Endothelial cell of umbilical vein (primary cell): Measurements from ENCODE around the gene REPIN1. TPM values are rescaled to one million over a fixed set of nuclear protein-coding genes. Genes with fewer than 3 reads are reported as not detected.

Experiments
- BruUV-seq: library from RNA; stranded (reverse); fragments of 400-500 nt; replicated peaks from 2 replicates; lab custom pipeline; 2021; lab: Mats Ljungman, UMichigan
- CTCF ChIA-PET: fragments of 300-600, 350-600 bp; sonication (Branson Sonifier 250); formaldehyde crosslinking; loops from one replicate; lab custom pipeline; 2021; ENCODE audit warnings: antibody characterized with exemption, inconsistent platforms; lab: Charles Lee
- POLR2A ChIA-PET: fragments of 300-600, 350-600 bp; sonication (Branson Sonifier 250); formaldehyde crosslinking; loops from one replicate; lab custom pipeline; 2021; ENCODE audit warnings: antibody characterized with exemption, inconsistent platforms; lab: Charles Lee
- DNase-seq: peaks from one replicate; pipeline ENCODE4 v3.0.0-alpha.2; 2011; ENCODE audit warnings: low read depth, low spot score
- FAIRE-seq: peaks from 2 replicates; lab custom pipeline; 2011; peaks lifted over from hg19 to GRCh38; lab: Jason Lieb, UNC
- H2AFZ ChIP-seq: 2 replicates; pipeline ENCODE4 v1.6.0; 2012; ENCODE audit warnings: low read depth, low read length, control low read depth, inconsistent platforms
- H3K27ac ChIP-seq: 2 replicates; pipeline ENCODE4 v1.5.1; 2011; ENCODE audit warnings: low read depth, mild to moderate bottlenecking, control low read depth, low read length, moderate library complexity; ENCODE audit not compliant: insufficient read depth
- H3K27me3 ChIP-seq, 2 experiments: 2 replicates each; pipeline versions ENCODE4 v1.6.0 to v1.6.1; 2011; ENCODE audit warnings: low read length in 2 of 2, mixed read lengths in 1 of 2; ENCODE audit not compliant: control insufficient read depth in 2 of 2, insufficient read depth in 2 of 2
- H3K36me3 ChIP-seq, 2 experiments: 2 replicates in 1 of 2; 3 replicates in 1 of 2; pipeline ENCODE4 v1.5.1; 2011; ENCODE audit warnings: low read length in 2 of 2, mild to moderate bottlenecking in 1 of 2, moderate library complexity in 1 of 2; ENCODE audit not compliant: control insufficient read depth in 2 of 2, insufficient read depth in 2 of 2; ENCODE audit errors: extremely low read depth in 1 of 2
- H3K4me1 ChIP-seq: 3 replicates; pipeline ENCODE4 v1.5.1; 2011; ENCODE audit warnings: mild to moderate bottlenecking, low read length; ENCODE audit not compliant: control insufficient read depth, insufficient read depth; ENCODE audit errors: extremely low read depth
- H3K4me2 ChIP-seq: 2 replicates; pipeline ENCODE4 v1.6.1; 2011; ENCODE audit warnings: low read length, control low read depth, mixed read lengths; ENCODE audit not compliant: insufficient read depth
- H3K4me3 ChIP-seq, 3 experiments: fragments of 200-600 bp in 1 of 3; sonication (generic), shearing (Covaris generic) in 1 of 3; replicated peaks in 1 of 3; 2 replicates each; pipeline ENCODE4 v1.5.1; 2011 to 2016; ENCODE audit warnings: control low read depth in 3 of 3, low read length in 3 of 3, mild to moderate bottlenecking in 2 of 3, inconsistent platforms in 1 of 3, low read depth in 1 of 3, moderate library complexity in 1 of 3; ENCODE audit not compliant: insufficient read depth in 1 of 3
- H3K79me2 ChIP-seq: 2 replicates; pipeline ENCODE4 v1.6.0; 2012; ENCODE audit warnings: low read length, inconsistent platforms; ENCODE audit not compliant: control insufficient read depth, insufficient read depth
- H3K9ac ChIP-seq: replicated peaks from 2 replicates; pipeline ENCODE3; 2011; ENCODE audit warnings: low read length, control low read depth; ENCODE audit not compliant: insufficient read depth; ENCODE audit errors: extremely low read depth
- H3K9me1 ChIP-seq: replicated peaks from 3 replicates; pipeline ENCODE4 v1.6.0; 2011; ENCODE audit warnings: mild to moderate bottlenecking, low read length; ENCODE audit not compliant: control insufficient read depth, insufficient read depth; ENCODE audit errors: extremely low read depth
- H3K9me3 ChIP-seq: replicated peaks from 2 replicates; pipeline ENCODE4 v1.5.1; 2012; ENCODE audit warnings: low read length, inconsistent platforms; ENCODE audit not compliant: control insufficient read depth, insufficient read depth
- H4K20me1 ChIP-seq: replicated peaks from 2 replicates; pipeline ENCODE3; 2011; ENCODE audit warnings: mild to moderate bottlenecking, low read length; ENCODE audit not compliant: control insufficient read depth, insufficient read depth; ENCODE audit errors: extremely low read depth
- CTCF ChIP-seq, 2 donors: IDR thresholded peaks; 1 replicate in 1 of 2; 2 replicates in 1 of 2; pipeline ENCODE4 v1.5.1; 2011; ENCODE audit warnings: low read length in 2 of 2, mild to moderate bottlenecking in 2 of 2, moderate library complexity in 2 of 2, control low read depth in 1 of 2, inconsistent platforms in 1 of 2, low read depth in 1 of 2; ENCODE audit not compliant: insufficient read depth in 1 of 2; ENCODE audit errors: extremely low read depth in 1 of 2
- EZH2 ChIP-seq: IDR thresholded peaks from 2 replicates; pipeline ENCODE4 v1.6.1; 2012; ENCODE audit warnings: borderline replicate concordance, low read depth, mild to moderate bottlenecking, moderate library complexity, low read length, inconsistent platforms; ENCODE audit not compliant: severe bottlenecking
- FOS ChIP-seq: IDR thresholded peaks from 2 replicates; pipeline ENCODE4 v1.6.1; 2011; ENCODE audit warnings: mild to moderate bottlenecking, low read length, moderate library complexity, borderline replicate concordance; ENCODE audit not compliant: insufficient read depth
- GATA2 ChIP-seq: IDR thresholded peaks from 2 replicates; pipeline ENCODE4 v1.7.0; 2011; ENCODE audit warnings: low read depth, mild to moderate bottlenecking, moderate library complexity, mixed read lengths, low read length; ENCODE audit not compliant: insufficient read length, insufficient read depth
- JUN ChIP-seq: IDR thresholded peaks from 2 replicates; pipeline ENCODE4 v1.6.1; 2011; ENCODE audit warnings: borderline replicate concordance, low read depth; ENCODE audit not compliant: insufficient read length, insufficient read depth
- MAX ChIP-seq: IDR thresholded peaks from 2 replicates; pipeline ENCODE4 v1.6.1; 2011; ENCODE audit not compliant: insufficient read depth, insufficient read length
- MYC ChIP-seq: IDR thresholded peaks from one replicate; pipeline ENCODE4 v1.6.1; 2011; ENCODE audit warnings: mild to moderate bottlenecking, low read depth, low read length
- POLR2A ChIP-seq: IDR thresholded peaks from 2 replicates; pipeline ENCODE4 v1.6.1; 2012; ENCODE audit warnings: low read depth, mild to moderate bottlenecking, control low read depth, low read length
- POLR2AphosphoS5 ChIP-seq: IDR thresholded peaks from 2 replicates; pipeline ENCODE4 v1.6.1; 2012; ENCODE audit warnings: low read depth, mild to moderate bottlenecking, control low read depth, low read length, moderate library complexity; ENCODE audit not compliant: insufficient read depth
- dilution Hi-C: fragments of 300-500 bp; cut with MboI; formaldehyde crosslinking; loops from one replicate; pipeline ENCODE4 v1.15.0; 2019; ENCODE audit warnings: low sequenced_read_pairs; ENCODE audit not compliant: extremely low pct_ligation_motif_present
- intact Hi-C: fragments of 100-400 bp; cut with micrococcal nuclease; formaldehyde crosslinking; loops from one replicate; pipeline ENCODE4 v1.10.0; 2022
- polyA plus RNA-seq, 4 experiments: library from polyadenylated mRNA; depleted of rRNA in 3 of 4; stranded (reverse) in 3 of 4; unstranded in 1 of 4; fragments of >200 nt; gene quantifications; 2 replicates each; pipeline versions ENCODE4 v1.2.1 to v1.2.3, GENCODE V29; 2011 to 2012; ENCODE audit warnings: missing spikeins in 1 of 4
- total RNA-seq: library from RNA; stranded (reverse); gene quantifications from 2 replicates; pipeline ENCODE4 v1.2.3, GENCODE V29; 2021

Gene REPIN1
- total and polyA plus RNA-seq, 2 donors (not counting 3 experiments of a cell fraction or from before 2014, with no cell fraction given) = 108 to 140 TPM

DNA sequence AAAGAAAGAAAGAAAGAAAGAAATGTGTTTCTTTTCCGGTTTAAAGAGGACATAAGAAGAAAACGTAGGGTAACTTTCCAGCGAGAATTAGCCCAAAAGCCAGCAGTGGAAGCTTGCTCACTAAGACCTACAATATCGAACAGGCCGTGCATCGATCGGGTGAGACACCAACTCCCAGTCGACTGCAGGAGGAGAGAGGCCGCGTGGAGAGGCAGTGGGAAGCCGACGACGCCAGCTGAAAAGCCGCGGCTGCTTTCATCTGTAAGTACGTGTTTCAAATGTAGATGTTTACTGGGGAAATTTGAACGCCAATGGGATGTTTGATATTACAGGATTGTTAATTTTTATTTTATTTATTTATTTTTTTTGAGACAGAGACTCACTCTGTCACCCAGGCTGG, 53.2 kb downstream of the REPIN1 start:
- Histone ChIP-seq H3K27me3 (no peaks in the 10 kb centered on the region), H3K4me2 (no peak overlapping the region), H3K9me1 (no peaks in the 10 kb centered on the region), H3K27ac (no peak overlapping the region), H3K4me3 (no peak overlapping the region), H4K20me1 (no peaks in the 10 kb centered on the region), H3K36me3 (no peaks in the 10 kb centered on the region), H3K79me2 (no peaks in the 10 kb centered on the region), H2AFZ (no peak overlapping the region), H3K9ac (no peak overlapping the region), H3K4me1 (no peaks in the 10 kb centered on the region), H3K9me3 (no peaks in the 10 kb centered on the region)
- POLR2A ChIA-PET = no interaction called here
- no peak for DNase-seq
- dilution Hi-C loops = no loop called here
- BruUV-seq = no TSS peak
- intact Hi-C loops = loop anchor here (1.0 to 2.0 kb wide), 5 partner anchors 43 to 455 kb away; partner anchors contain the start of gene ZNF775
- CTCF ChIA-PET = interaction anchor here (0.6 to 1.2 kb wide), 17 partner anchors 9 to 334 kb away, joined by 3 to 24 read pairs (median 4); a partner anchor contains a TSS
- TF ChIP-seq EZH2 (no peak), FOS (no peak), POLR2AphosphoS5 (no peak), MYC (no peak), CTCF (IDR thresholded peaks at IDR 0.05; ENCODE audit: extremely low read depth in 1 of 2, insufficient read depth in 1 of 2, low read depth in 1 of 2, low read length in 2 of 2) (no peak), POLR2A (no peak), MAX (no peak), GATA2 (no peak), JUN (no peak)
- no peak for FAIRE-seq

Other genes starting within 250 kb of the REPIN1 start
- 0.39 TPM in 1 of 2 replicates, not detected in the other for gene LRRC61, start 45.5 kb upstream of the REPIN1 start, total RNA-seq
- 0.72 TPM in 2 replicates for gene LRRC61, start 45.5 kb upstream of the REPIN1 start, polyA plus RNA-seq
- 0.69 TPM in 1 of 2 replicates, not detected in the other for gene ACTR3C, start 45.3 kb upstream of the REPIN1 start, total RNA-seq
- gene ACTR3C, start 45.3 kb upstream of the REPIN1 start, polyA plus RNA-seq = 0.24 and 0.33 TPM in 2 replicates
- not detected in 2 replicates for gene RARRES2, start 27.2 kb upstream of the REPIN1 start, total RNA-seq
- 0.24 TPM in 1 of 2 replicates, not detected in the other for gene RARRES2, start 27.2 kb upstream of the REPIN1 start, polyA plus RNA-seq
- 8.3 and 9.7 TPM in 2 replicates for gene ZNF775, start 10.5 kb downstream of the REPIN1 start, total RNA-seq
- gene ZNF775, start 10.5 kb downstream of the REPIN1 start, polyA plus RNA-seq = 5.8 and 7.4 TPM in 2 replicates
- gene GIMAP8, start 81.8 kb downstream of the REPIN1 start, total RNA-seq = 67.5 and 71.8 TPM in 2 replicates
- gene GIMAP8, start 81.8 kb downstream of the REPIN1 start, polyA plus RNA-seq = 25.3 and 32.2 TPM in 2 replicates
- 42.4 and 51.1 TPM in 2 replicates for gene GIMAP7, start 146.1 kb downstream of the REPIN1 start, total RNA-seq
- 37.9 and 43.4 TPM in 2 replicates for gene GIMAP7, start 146.1 kb downstream of the REPIN1 start, polyA plus RNA-seq
- 168 and 174 TPM in 2 replicates for gene GIMAP4, start 198.6 kb downstream of the REPIN1 start, total RNA-seq
- gene GIMAP4, start 198.6 kb downstream of the REPIN1 start, polyA plus RNA-seq = 38.6 and 56.6 TPM in 2 replicates